SU-DHL-6 (cell line): ENCODE results near the gene AOC1.

ENCODE experiments used
- H2AFZ ChIP-seq: fragments of 200-600 bp; sonication (generic); 2 replicates; pipeline ENCODE4 v1.6.1; 2014; ENCODE audit warnings: low read depth, mild to moderate bottlenecking, moderate library complexity, mixed read lengths, antibody characterized with exemption, low read length; ENCODE audit not compliant: severe bottlenecking
- H3F3A ChIP-seq: fragments of 200-600 bp; shearing (Covaris generic); 2 replicates; pipeline ENCODE4 v1.6.0; 2016; ENCODE audit warnings: antibody characterized with exemption, mild to moderate bottlenecking; ENCODE audit not compliant: insufficient read depth
- H3K27ac ChIP-seq: fragments of 200-600 bp; sonication (generic); 2 replicates; pipeline ENCODE4 v1.5.1; 2016; ENCODE audit warnings: low read depth, mild to moderate bottlenecking, low read length, moderate library complexity, mixed read lengths
- H3K27me3 ChIP-seq: fragments of 200-600 bp; sonication (generic), shearing (Covaris generic); 2 replicates; pipeline ENCODE4 v1.6.0; 2014; ENCODE audit warnings: mild to moderate bottlenecking, low read length
- H3K36me3 ChIP-seq: fragments of 200-600 bp; sonication (generic); 2 replicates; pipeline ENCODE4 v1.6.1; 2014; ENCODE audit warnings: mild to moderate bottlenecking, low read length, mixed read lengths
- H3K4me2 ChIP-seq: fragments of 300-600, 200-600 bp; shearing (Covaris generic), sonication (generic); 2 replicates; pipeline ENCODE4 v1.6.0; 2014; ENCODE audit warnings: low read length, low read depth, mild to moderate bottlenecking; ENCODE audit not compliant: poor library complexity, severe bottlenecking
- H3K4me3 ChIP-seq: fragments of 200-600 bp; sonication (generic); 2 replicates; pipeline ENCODE4 v1.5.1; 2014; ENCODE audit warnings: antibody characterized with exemption, low read length, mild to moderate bottlenecking, mixed read lengths; ENCODE audit not compliant: insufficient read depth, poor library complexity, severe bottlenecking
- H3K79me2 ChIP-seq: fragments of 200-600 bp; sonication (generic); 2 replicates; pipeline ENCODE4 v1.6.1; 2014; ENCODE audit warnings: mild to moderate bottlenecking, low read length, moderate library complexity; ENCODE audit not compliant: insufficient read depth
- H3K9ac ChIP-seq: fragments of 200-600 bp; sonication (generic); 2 replicates; pipeline ENCODE4 v1.7.0; 2014; ENCODE audit warnings: mild to moderate bottlenecking, low read length
- H3K9me2 ChIP-seq: fragments of 200-600 bp; sonication (generic); replicated peaks from 2 replicates; pipeline ENCODE4 v1.6.1; 2014; ENCODE audit warnings: low read length; ENCODE audit not compliant: insufficient read depth
- H3K9me3 ChIP-seq: fragments of 200-600 bp; sonication (generic); 2 replicates; pipeline ENCODE4 v1.6.1; 2014; ENCODE audit warnings: low read length, mixed read lengths; ENCODE audit not compliant: insufficient read depth
- H4K20me1 ChIP-seq: fragments of 200-600 bp; sonication (generic); 2 replicates; pipeline ENCODE4 v1.6.1; 2014; ENCODE audit warnings: low read depth, mild to moderate bottlenecking, antibody characterized with exemption, low read length, moderate library complexity, mixed read lengths
- CTCF ChIP-seq: fragments of 200-600 bp; sonication (generic); IDR thresholded peaks from one replicate; pipeline ENCODE4 v1.5.1; 2017; ENCODE audit warnings: antibody characterized with exemption, mild to moderate bottlenecking, low read length, moderate library complexity; ENCODE audit not compliant: insufficient read depth, poor library complexity, severe bottlenecking
- EZH2phosphoT487 ChIP-seq: fragments of 200-600 bp; sonication (generic), shearing (Covaris generic); conservative IDR thresholded peaks from 2 replicates; pipeline ENCODE4 v1.6.1; 2018; ENCODE audit warnings: mild to moderate bottlenecking, antibody characterized with exemption, low read length, moderate library complexity, mixed read lengths

Gene AOC1

GRCh38 chr7:150902078-150903033 is 50.0 kb downstream of the AOC1 start:
- Histone ChIP-seq H3K9me3 (no peaks in the 10 kb centered on the region), H3K9ac (no peak overlapping the region), H3K79me2 (no peaks in the 10 kb centered on the region), H3K9me2 (no peaks in the 10 kb centered on the region), H3K36me3 (no peaks in the 10 kb centered on the region), H4K20me1 (no peaks in the 10 kb centered on the region), H3K4me2 (no peak overlapping the region), H3K4me3 (no peak overlapping the region), H2AFZ (no peak overlapping the region), H3K27ac (no peak overlapping the region), H3K27me3 (no peaks in the 10 kb centered on the region), H3F3A (no peaks in the 10 kb centered on the region)
- TF ChIP-seq CTCF (no peak), EZH2phosphoT487 (no peak)

- no peak overlapping the region for H3K4me3 ChIP-seq
These were observed 51.3 kb downstream of the AOC1 start for GRCh38 chr7:150903606-150904005.

GRCh38 chr7:150904011-150904909 is 51.9 kb downstream of the AOC1 start:
- H3K9me3 ChIP-seq, result no peaks in the 10 kb centered on the region
- H3K36me3 ChIP-seq, result no peaks in the 10 kb centered on the region
- TF ChIP-seq EZH2phosphoT487 (no peak), CTCF (no peak)
- H3F3A ChIP-seq, result no peaks in the 10 kb centered on the region
- no peak overlapping the region for H3K4me2 ChIP-seq
- no peaks in the 10 kb centered on the region for H4K20me1 ChIP-seq
- H3K79me2 ChIP-seq, result no peaks in the 10 kb centered on the region
- H3K9me2 ChIP-seq, result no peaks in the 10 kb centered on the region
- H3K9ac ChIP-seq, result no peak overlapping the region
- no peak overlapping the region for H3K27ac ChIP-seq
- no peak overlapping the region for H2AFZ ChIP-seq
- H3K4me3 ChIP-seq, result no peak overlapping the region
- no peaks in the 10 kb centered on the region for H3K27me3 ChIP-seq

More at GRCh38 chr7:150903606-150904005, 51.3 kb downstream of the AOC1 start:
- H3K9me3 ChIP-seq, result no peaks in the 10 kb centered on the region
- H3K27ac ChIP-seq, result no peak overlapping the region
- H2AFZ ChIP-seq, result no peak overlapping the region
- H3F3A ChIP-seq, result no peaks in the 10 kb centered on the region
- H4K20me1 ChIP-seq, result no peaks in the 10 kb centered on the region
- no peaks in the 10 kb centered on the region for H3K27me3 ChIP-seq
- no peak overlapping the region for H3K4me2 ChIP-seq
- H3K36me3 ChIP-seq, result no peaks in the 10 kb centered on the region
- no peak for TF ChIP-seq EZH2phosphoT487
- no peak for TF ChIP-seq CTCF
- no peaks in the 10 kb centered on the region for H3K9me2 ChIP-seq
- no peak overlapping the region for H3K9ac ChIP-seq
- no peaks in the 10 kb centered on the region for H3K79me2 ChIP-seq
